Transverse colon (tissue), 4 donors: ENCODE measurements around the gene ACR. TPM values are rescaled to one million over a fixed set of nuclear protein-coding genes. Genes with fewer than 3 reads are reported as not detected.

Source experiments
- DNase-seq: peaks from one replicate; pipeline ENCODE4 v3.0.0-alpha.2; 2019
- H3K27ac ChIP-seq, 4 donors: fragments of 200-600 bp; sonication (generic); 2 replicates each; pipeline ENCODE4 v1.5.1; 2016 to 2018; ENCODE audit warnings: inconsistent platforms in 4 of 4
- H3K27me3 ChIP-seq: fragments of 200-600 bp; sonication (generic); 2 replicates; pipeline ENCODE4 v1.5.1; 2017; ENCODE audit warnings: inconsistent platforms
- H3K36me3 ChIP-seq, 4 donors: fragments of 200-600 bp; sonication (generic); 2 replicates each; pipeline ENCODE4 v1.5.1; 2017 to 2019; ENCODE audit warnings: inconsistent platforms in 4 of 4
- H3K4me1 ChIP-seq, 4 donors: fragments of 200-600 bp; sonication (generic); 2 replicates each; pipeline ENCODE4 v1.5.1; 2017 to 2020; ENCODE audit warnings: inconsistent platforms in 4 of 4
- H3K4me3 ChIP-seq, 4 donors: fragments of 200-600 bp; sonication (generic); 1 replicate in 1 of 4; 2 replicates in 3 of 4; pipeline versions ENCODE4 v1.5.1 to v1.6.1; 2017 to 2019; ENCODE audit warnings: inconsistent platforms in 4 of 4
- H3K9me3 ChIP-seq, 2 donors: fragments of 200-600 bp; sonication (generic); 2 replicates each; pipeline ENCODE4 v1.5.1; 2017 to 2019; ENCODE audit warnings: inconsistent platforms in 2 of 2
- EP300 ChIP-seq: sonication (generic); formaldehyde crosslinking; IDR thresholded peaks from one replicate; pipeline ENCODE4 v1.6.1; 2017; ENCODE audit warnings: antibody characterized with exemption, low read depth
- POLR2A ChIP-seq: fragments of 450-650 bp; IDR thresholded peaks from one replicate; pipeline ENCODE4 v1.6.1; 2016; ENCODE audit warnings: antibody characterized with exemption, mild to moderate bottlenecking, moderate library complexity
- POLR2AphosphoS5 ChIP-seq, 3 donors: sonication (generic); formaldehyde crosslinking; IDR thresholded peaks; one replicate each; pipeline ENCODE4 v1.6.1; 2016; ENCODE audit warnings: antibody characterized with exemption in 3 of 3
- WGBS, 2 donors: methylation state at CpG; one replicate each; pipeline ENCODE4 v1.1.5; 2018; ENCODE audit warnings: low coverage in 1 of 2; 5-methylcytosine and 5-hydroxymethylcytosine counted together
- in situ Hi-C, 4 donors: fragments of 200-750 bp; cut with MboI; loops; one replicate each; pipeline versions ENCODE4 v1.15.0 to v1.15.1; 2017; ENCODE audit warnings: low sequenced_read_pairs in 3 of 4, low pct_ligation_motif_present in 1 of 4, low pct_unique_long_range_greater_than_20kb in 1 of 4
- intact Hi-C: fragments of 100-400 bp; cut with DNase I; formaldehyde crosslinking; loops from one replicate; pipeline ENCODE4 v1.15.1; 2023; ENCODE audit warnings: low total_unique reads
- total RNA-seq, 4 donors: library from RNA; depleted of rRNA; stranded (reverse); fragments of >200 nt; gene quantifications; one replicate each; pipeline ENCODE4 v1.1.0, GENCODE V29; 2016
- TF ChIP-seq, protein P1 (sequence below), 5 experiments: fragments of 200-600 bp in 3 of 5; fragments of 450-650 bp in 2 of 5; sonication (generic) in 3 of 5; IDR thresholded peaks; 1 replicate in 2 of 5; 2 replicates in 3 of 5; pipeline ENCODE4 v1.5.1; 2016 to 2017; ENCODE audit warnings: antibody characterized with exemption in 5 of 5, inconsistent platforms in 3 of 5, mild to moderate bottlenecking in 2 of 5, moderate library complexity in 1 of 5

The ACR gene
- total RNA-seq, 4 donors from 2014 or later: not detected

- H3K36me3 ChIP-seq: no peaks in the 10 kb centered on the region
- DNase-seq: no peak
These were observed 34.1 kb upstream of the ACR start for GRCh38 chr22:50703726-50704509.

DNA sequence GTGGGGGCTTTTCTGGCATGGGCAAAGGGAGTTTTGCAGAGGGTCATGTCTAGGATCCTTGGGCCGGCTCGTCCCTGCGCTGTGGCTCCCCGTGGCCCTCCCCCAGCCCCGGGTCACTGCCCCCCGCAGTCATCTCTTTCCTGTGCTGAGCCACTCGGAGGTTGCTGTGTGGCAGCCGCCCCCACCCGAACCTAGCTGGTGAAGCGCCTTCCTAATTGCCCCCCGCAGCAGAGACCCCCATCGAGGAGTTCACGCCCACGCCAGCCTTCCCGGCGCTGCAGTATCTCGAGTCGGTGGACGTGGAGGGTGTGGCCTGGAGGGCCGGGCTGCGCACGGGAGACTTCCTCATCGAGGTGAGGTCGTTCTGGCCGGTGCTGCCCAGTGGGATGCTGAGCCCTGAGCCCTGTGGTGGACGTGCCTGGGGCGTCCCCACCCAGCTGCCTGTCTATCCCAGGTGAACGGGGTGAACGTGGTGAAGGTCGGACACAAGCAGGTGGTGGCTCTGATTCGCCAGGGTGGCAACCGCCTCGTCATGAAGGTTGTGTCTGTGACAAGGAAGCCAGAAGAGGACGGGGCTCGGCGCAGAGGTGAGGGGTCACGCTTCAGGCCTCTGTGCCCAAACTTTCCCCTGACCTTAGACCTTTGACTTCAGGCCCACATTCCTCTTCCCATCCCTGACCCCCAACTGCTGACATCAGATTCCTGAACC, 33.3 kb upstream of the ACR start:
- 88% methylated on average over 37 of the region's 37 CpGs; no CpG with 5 or more reads in 1 of the 2 donors for WGBS, 2 donors
- in situ Hi-C loops (no loop called here), intact Hi-C loops (no loop called here)
- no peak overlapping the region for H3K4me3 ChIP-seq
- no peaks in the 10 kb centered on the region for H3K36me3 ChIP-seq
- H3K27me3 ChIP-seq: no peaks in the 10 kb centered on the region
- peaks cover 0 to 5% (median 0%) of the 10 kb centered on the region in 4 donors for H3K4me1 ChIP-seq
- H3K9me3 ChIP-seq: no peaks in the 10 kb centered on the region
- TF ChIP-seq, protein P1, sequence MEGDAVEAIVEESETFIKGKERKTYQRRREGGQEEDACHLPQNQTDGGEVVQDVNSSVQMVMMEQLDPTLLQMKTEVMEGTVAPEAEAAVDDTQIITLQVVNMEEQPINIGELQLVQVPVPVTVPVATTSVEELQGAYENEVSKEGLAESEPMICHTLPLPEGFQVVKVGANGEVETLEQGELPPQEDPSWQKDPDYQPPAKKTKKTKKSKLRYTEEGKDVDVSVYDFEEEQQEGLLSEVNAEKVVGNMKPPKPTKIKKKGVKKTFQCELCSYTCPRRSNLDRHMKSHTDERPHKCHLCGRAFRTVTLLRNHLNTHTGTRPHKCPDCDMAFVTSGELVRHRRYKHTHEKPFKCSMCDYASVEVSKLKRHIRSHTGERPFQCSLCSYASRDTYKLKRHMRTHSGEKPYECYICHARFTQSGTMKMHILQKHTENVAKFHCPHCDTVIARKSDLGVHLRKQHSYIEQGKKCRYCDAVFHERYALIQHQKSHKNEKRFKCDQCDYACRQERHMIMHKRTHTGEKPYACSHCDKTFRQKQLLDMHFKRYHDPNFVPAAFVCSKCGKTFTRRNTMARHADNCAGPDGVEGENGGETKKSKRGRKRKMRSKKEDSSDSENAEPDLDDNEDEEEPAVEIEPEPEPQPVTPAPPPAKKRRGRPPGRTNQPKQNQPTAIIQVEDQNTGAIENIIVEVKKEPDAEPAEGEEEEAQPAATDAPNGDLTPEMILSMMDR (IDR thresholded peaks at IDR 0.05): no peak
- TF ChIP-seq POLR2AphosphoS5 (IDR thresholded peaks at IDR 0.05) (no peak), EP300 (no peak), POLR2A (no peak)
- DNase-seq: no peak
- H3K27ac ChIP-seq: no peak overlapping the region

More at GRCh38 chr22:50703726-50704509, 34.1 kb upstream of the ACR start:
- Histone ChIP-seq H3K27ac (no peak overlapping the region), H3K4me1 (peaks cover 0 to 5% (median 0%) of the 10 kb centered on the region in 4 donors), H3K4me3 (no peak overlapping the region), H3K9me3 (no peaks in the 10 kb centered on the region), H3K27me3 (no peaks in the 10 kb centered on the region)
- intact Hi-C loops (no loop called here), in situ Hi-C loops (no loop called here)
- TF ChIP-seq, protein P1 (IDR thresholded peaks at IDR 0.05): no peak
- TF ChIP-seq POLR2A: no peak
- TF ChIP-seq POLR2AphosphoS5 (IDR thresholded peaks at IDR 0.05): no peak
- TF ChIP-seq EP300: no peak
- 90 to 100% methylated on average over 3 to 36 of the region's 36 CpGs for WGBS, 2 donors

GRCh38 chr22:50705219-50705691, 32.7 kb upstream of the ACR start:
- Histone ChIP-seq H3K9me3 (no peaks in the 10 kb centered on the region), H3K36me3 (no peaks in the 10 kb centered on the region), H3K4me1 (peaks cover 0 to 5% (median 0%) of the 10 kb centered on the region in 4 donors), H3K27ac (no peak overlapping the region), H3K4me3 (no peak overlapping the region), H3K27me3 (no peaks in the 10 kb centered on the region)
- intact Hi-C loops: no loop called here
- 39% methylated on average over 20 of the region's 23 CpGs; no CpG with 5 or more reads in 1 of the 2 donors for WGBS, 2 donors
- in situ Hi-C loops: no loop called here
- no peak for DNase-seq
- no peak for TF ChIP-seq POLR2A
- TF ChIP-seq POLR2AphosphoS5 (IDR thresholded peaks at IDR 0.05): no peak
- TF ChIP-seq, protein P1 (IDR thresholded peaks at IDR 0.05): no peak
- no peak for TF ChIP-seq EP300

- H3K27ac ChIP-seq: no peak overlapping the region
- H3K9me3 ChIP-seq: no peaks in the 10 kb centered on the region
- H3K27me3 ChIP-seq: no peaks in the 10 kb centered on the region
- H3K36me3 ChIP-seq: no peaks in the 10 kb centered on the region
- in situ Hi-C loops (no loop called here), intact Hi-C loops (no loop called here)
- peaks cover 0 to 5% (median 0%) of the 10 kb centered on the region in 4 donors for H3K4me1 ChIP-seq
- no peak for DNase-seq
- WGBS, 2 donors: 88 to 100% methylated on average over 8 to 27 of the region's 27 CpGs
- H3K4me3 ChIP-seq: no peak overlapping the region
- TF ChIP-seq POLR2AphosphoS5 (IDR thresholded peaks at IDR 0.05) (no peak), POLR2A (no peak), EP300 (no peak)
- TF ChIP-seq, protein P1 (IDR thresholded peaks at IDR 0.05): no peak
These were observed 32.1 kb upstream of the ACR start for GRCh38 chr22:50705851-50706351.
